ENCODE results near the gene SPAG9.
"Not testable (repeated sequence)": the region's sequence is repeated elsewhere in the genome, so short reads cannot be mapped to it uniquely, and the experiment has no call there.

The SPAG9 gene

GRCh38 chr17:50944054-50944901 is 176.4 kb downstream of the SPAG9 start:
- Histone ChIP-seq H3K9ac (ENCODE audit: low read depth in 1 of 2, low read length in 2 of 2) (peak overlapping the region; percentile 80 to 93), H3K9me3 (ENCODE audit: control insufficient read depth in 1 of 2, low read length in 2 of 2) (no peaks in the 10 kb centered on the region), H3K27me3 (ENCODE audit: control insufficient read depth in 1 of 2, insufficient read depth in 2 of 2, low read length in 2 of 2) (no peaks in the 10 kb centered on the region), H3K36me3 (ENCODE audit: control insufficient read depth in 1 of 2, insufficient read depth in 2 of 2, low read length in 2 of 2) (no peaks in the 10 kb centered on the region), H3K27ac (ENCODE audit: low read depth, low read length) (peak overlapping the region; percentile 96), H3K4me3 (ENCODE audit: low read depth in 1 of 2, low read length in 2 of 2) (peak overlapping the region; percentile 67 to 76), H3K4me1 (ENCODE audit: control insufficient read depth in 1 of 2, insufficient read depth in 2 of 2, low read length in 2 of 2) (peaks cover 55 to 60% of the 10 kb centered on the region in 2 donors)

DNA sequence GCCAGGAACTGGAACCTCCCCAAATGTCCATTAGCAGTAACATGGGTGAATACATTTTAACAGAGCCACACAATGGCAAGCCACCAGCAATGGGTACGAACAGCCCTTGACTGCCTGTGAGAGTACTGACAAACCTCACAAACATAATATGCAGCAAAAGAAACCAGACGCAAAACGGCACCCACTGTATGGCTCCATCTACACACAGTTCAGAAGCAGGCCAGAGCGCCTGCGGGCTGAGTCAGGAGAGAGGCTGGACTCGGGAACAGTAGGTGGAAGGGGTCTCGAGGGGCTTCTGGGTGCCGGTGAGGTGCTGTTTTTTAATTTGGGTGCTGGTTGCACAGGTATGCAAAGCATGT is 177.1 kb downstream of the SPAG9 start:
- Histone ChIP-seq H3K27ac (ENCODE audit: low read depth, low read length) (peak overlapping the region; percentile 96), H3K36me3 (ENCODE audit: control insufficient read depth in 1 of 2, insufficient read depth in 2 of 2, low read length in 2 of 2) (no peaks in the 10 kb centered on the region), H3K4me1 (ENCODE audit: control insufficient read depth in 1 of 2, insufficient read depth in 2 of 2, low read length in 2 of 2) (peaks cover 48 to 53% of the 10 kb centered on the region in 2 donors), H3K9ac (ENCODE audit: low read depth in 1 of 2, low read length in 2 of 2) (peak overlapping the region; percentile 80 to 93), H3K9me3 (ENCODE audit: control insufficient read depth in 1 of 2, low read length in 2 of 2) (no peaks in the 10 kb centered on the region), H3K4me3 (ENCODE audit: low read depth in 1 of 2, low read length in 2 of 2) (peak overlapping the region; percentile 67 to 76), H3K27me3 (ENCODE audit: control insufficient read depth in 1 of 2, insufficient read depth in 2 of 2, low read length in 2 of 2) (no peaks in the 10 kb centered on the region)

DNA sequence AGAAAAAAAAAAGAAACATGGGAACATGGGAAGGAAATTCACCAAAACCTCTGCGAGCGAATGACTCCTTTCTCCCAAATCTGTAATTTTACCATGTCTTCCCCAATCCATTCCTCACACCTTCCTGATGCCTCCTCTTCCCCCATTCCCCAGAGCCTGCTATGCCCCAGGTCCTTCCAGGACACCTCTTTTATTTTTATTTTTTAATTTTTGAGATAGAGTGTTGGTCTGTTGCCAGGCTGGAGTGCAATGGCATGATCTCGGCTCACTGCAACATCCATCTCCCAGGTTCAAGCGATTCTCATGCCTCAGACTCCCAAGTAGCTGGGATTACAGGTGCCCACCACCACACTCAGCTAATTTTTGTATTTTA is 179.0 kb downstream of the SPAG9 start:
- H3K9me3 ChIP-seq (ENCODE audit: control insufficient read depth in 1 of 2, low read length in 2 of 2) = not testable (repeated sequence)
- H3K4me1 ChIP-seq (ENCODE audit: control insufficient read depth in 1 of 2, insufficient read depth in 2 of 2, low read length in 2 of 2) = peaks cover 30 to 39% of the 10 kb centered on the region in 2 donors

DNA sequence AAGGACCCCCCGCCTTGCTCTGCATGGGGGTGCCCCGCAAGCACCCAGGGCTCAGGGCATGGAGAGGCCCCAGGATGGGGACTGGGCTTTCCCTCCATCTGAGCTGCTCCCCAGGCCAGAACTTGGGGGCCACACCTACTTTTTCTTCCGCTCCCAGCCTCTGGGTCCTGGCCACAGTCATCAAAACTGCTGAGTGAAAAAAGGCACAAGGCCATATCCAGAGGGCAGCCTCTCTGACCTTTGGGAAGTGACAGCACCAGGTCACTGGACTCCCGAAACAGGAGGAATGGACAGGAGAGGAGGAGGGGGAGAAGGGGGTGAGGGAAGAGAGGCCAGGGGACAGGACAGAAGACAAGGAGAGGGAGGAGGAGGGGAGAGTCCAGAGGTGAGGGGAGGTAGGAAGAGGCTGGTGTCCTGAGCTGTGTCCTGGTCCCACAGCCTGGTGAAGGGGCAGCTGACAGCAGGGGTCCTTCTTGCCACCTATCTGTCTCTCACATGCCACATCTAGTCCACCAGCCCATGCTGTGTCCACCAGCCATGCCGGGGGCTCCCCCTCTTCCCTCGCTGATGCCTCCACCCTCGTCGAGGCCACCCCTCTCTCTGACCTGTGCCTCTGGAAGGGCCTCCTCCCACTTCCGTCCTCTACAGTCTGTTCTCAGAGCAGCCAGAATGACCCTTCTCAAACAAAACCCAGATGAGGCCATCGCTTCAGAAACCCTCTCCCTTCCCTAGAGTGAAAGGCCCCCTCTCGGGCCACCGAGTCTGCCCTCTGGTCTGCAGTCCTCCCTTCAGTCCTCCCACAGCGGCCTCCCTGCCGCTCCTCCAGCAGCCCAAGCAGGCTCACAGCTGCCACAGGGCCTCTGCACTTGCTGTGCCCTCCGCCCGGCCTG is 180.6 kb downstream of the SPAG9 start:
- peaks cover 29 to 35% of the 10 kb centered on the region in 2 donors for H3K4me1 ChIP-seq (ENCODE audit: control insufficient read depth in 1 of 2, insufficient read depth in 2 of 2, low read length in 2 of 2)
- H3K4me3 ChIP-seq (ENCODE audit: low read depth in 1 of 2, low read length in 2 of 2) = no peak overlapping the region
- no peak overlapping the region for H3K9ac ChIP-seq (ENCODE audit: low read depth in 1 of 2, low read length in 2 of 2)
- no peak overlapping the region for H3K27ac ChIP-seq (ENCODE audit: low read depth, low read length)
- no peaks in the 10 kb centered on the region for H3K27me3 ChIP-seq (ENCODE audit: control insufficient read depth in 1 of 2, insufficient read depth in 2 of 2, low read length in 2 of 2)
- H3K9me3 ChIP-seq (ENCODE audit: control insufficient read depth in 1 of 2, low read length in 2 of 2) = no peaks in the 10 kb centered on the region
- H3K36me3 ChIP-seq (ENCODE audit: control insufficient read depth in 1 of 2, insufficient read depth in 2 of 2, low read length in 2 of 2) = no peaks in the 10 kb centered on the region

More for the DNA sequence above, 179.0 kb downstream of the SPAG9 start:
- H3K27me3 ChIP-seq (ENCODE audit: control insufficient read depth in 1 of 2, insufficient read depth in 2 of 2, low read length in 2 of 2); H3K27ac ChIP-seq (ENCODE audit: low read depth, low read length); H3K36me3 ChIP-seq (ENCODE audit: control insufficient read depth in 1 of 2, insufficient read depth in 2 of 2, low read length in 2 of 2); H3K9ac ChIP-seq (ENCODE audit: low read depth in 1 of 2, low read length in 2 of 2); H3K4me3 ChIP-seq (ENCODE audit: low read depth in 1 of 2, low read length in 2 of 2): not testable (repeated sequence)

DNA sequence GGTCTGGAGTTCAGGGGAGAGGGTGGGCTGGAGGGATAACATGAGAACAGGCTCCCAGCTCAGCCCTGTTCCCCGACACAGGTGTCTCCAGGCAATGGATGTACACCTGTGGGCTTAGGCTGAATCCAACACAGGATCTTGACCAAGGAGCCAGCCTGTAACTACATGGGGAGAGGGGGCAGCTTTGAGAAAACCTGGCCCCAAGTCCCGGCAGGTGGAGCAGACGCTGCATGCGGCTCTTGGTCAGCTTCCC is 181.2 kb downstream of the SPAG9 start:
- Histone ChIP-seq H3K4me3 (ENCODE audit: low read depth in 1 of 2, low read length in 2 of 2) (no peak overlapping the region), H3K9ac (ENCODE audit: low read depth in 1 of 2, low read length in 2 of 2) (no peak overlapping the region), H3K36me3 (ENCODE audit: control insufficient read depth in 1 of 2, insufficient read depth in 2 of 2, low read length in 2 of 2) (no peaks in the 10 kb centered on the region), H3K4me1 (ENCODE audit: control insufficient read depth in 1 of 2, insufficient read depth in 2 of 2, low read length in 2 of 2) (peaks cover 26 to 31% of the 10 kb centered on the region in 2 donors), H3K9me3 (ENCODE audit: control insufficient read depth in 1 of 2, low read length in 2 of 2) (no peaks in the 10 kb centered on the region), H3K27ac (ENCODE audit: low read depth, low read length) (no peak overlapping the region), H3K27me3 (ENCODE audit: control insufficient read depth in 1 of 2, insufficient read depth in 2 of 2, low read length in 2 of 2) (no peaks in the 10 kb centered on the region)

DNA sequence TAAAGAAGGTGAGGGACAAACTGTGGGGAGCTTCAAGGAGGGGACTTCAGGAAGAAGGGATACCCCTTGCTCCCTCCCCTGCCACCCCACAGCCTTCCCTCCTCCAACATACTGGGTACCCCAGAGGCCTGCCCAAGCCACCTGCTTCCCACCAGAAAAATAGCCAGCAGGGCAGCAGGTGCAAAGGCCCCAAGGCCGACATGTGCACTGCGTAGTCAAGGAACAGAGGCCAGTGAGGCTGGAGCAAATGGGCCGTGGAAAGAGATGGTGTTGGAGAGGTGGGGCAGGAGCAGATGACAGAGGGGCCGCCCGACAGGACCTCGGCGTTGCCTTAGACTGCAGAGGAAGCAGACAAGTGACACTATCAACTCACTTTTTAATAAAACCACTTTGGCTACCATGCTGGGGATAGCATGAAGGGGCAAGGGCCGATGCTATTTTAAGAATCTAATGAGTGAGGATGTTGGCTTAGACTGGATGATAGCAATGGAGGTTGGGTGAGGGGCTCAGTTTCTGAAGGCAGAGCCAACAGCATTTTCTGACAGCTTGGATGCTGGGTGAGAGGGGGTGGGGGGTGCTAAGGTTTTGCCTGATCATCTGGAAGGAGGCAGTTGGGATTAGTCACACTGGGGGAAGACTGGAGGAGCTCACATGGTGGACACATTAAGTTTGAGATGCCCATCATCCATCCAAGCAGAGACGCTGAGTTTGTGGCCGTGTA is 181.7 kb downstream of the SPAG9 start:
- no peaks in the 10 kb centered on the region for H3K27me3 ChIP-seq (ENCODE audit: control insufficient read depth in 1 of 2, insufficient read depth in 2 of 2, low read length in 2 of 2)
- no peak overlapping the region for H3K27ac ChIP-seq (ENCODE audit: low read depth, low read length)
- no peaks in the 10 kb centered on the region for H3K36me3 ChIP-seq (ENCODE audit: control insufficient read depth in 1 of 2, insufficient read depth in 2 of 2, low read length in 2 of 2)
- H3K9me3 ChIP-seq (ENCODE audit: control insufficient read depth in 1 of 2, low read length in 2 of 2) = no peaks in the 10 kb centered on the region
- no peak overlapping the region for H3K9ac ChIP-seq (ENCODE audit: low read depth in 1 of 2, low read length in 2 of 2)
- H3K4me1 ChIP-seq (ENCODE audit: control insufficient read depth in 1 of 2, insufficient read depth in 2 of 2, low read length in 2 of 2) = peaks cover 22 to 28% of the 10 kb centered on the region in 2 donors
- H3K4me3 ChIP-seq (ENCODE audit: low read depth in 1 of 2, low read length in 2 of 2) = no peak overlapping the region

DNA sequence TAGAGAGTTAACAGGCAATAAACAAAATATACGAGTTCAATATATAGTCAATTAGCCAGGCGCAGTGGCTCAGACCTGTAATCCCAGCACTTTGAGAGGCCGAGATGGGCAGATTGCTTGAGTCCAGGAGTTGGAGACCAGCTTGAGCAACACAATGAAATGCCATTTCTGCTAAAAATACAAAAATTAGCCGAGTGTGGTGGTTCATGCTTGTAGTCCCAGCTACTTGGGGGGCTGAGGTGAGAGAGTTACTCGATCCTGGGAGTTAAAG is 184.7 kb downstream of the SPAG9 start:
- no peak overlapping the region for H3K4me3 ChIP-seq (ENCODE audit: low read depth in 1 of 2, low read length in 2 of 2)
- H3K27me3 ChIP-seq (ENCODE audit: control insufficient read depth in 1 of 2, insufficient read depth in 2 of 2, low read length in 2 of 2) = no peaks in the 10 kb centered on the region
- peaks cover 8 to 11% of the 10 kb centered on the region in 2 donors for H3K4me1 ChIP-seq (ENCODE audit: control insufficient read depth in 1 of 2, insufficient read depth in 2 of 2, low read length in 2 of 2)
- H3K9ac ChIP-seq (ENCODE audit: low read depth in 1 of 2, low read length in 2 of 2) = no peak overlapping the region
- H3K9me3 ChIP-seq (ENCODE audit: control insufficient read depth in 1 of 2, low read length in 2 of 2) = no peaks in the 10 kb centered on the region
- no peaks in the 10 kb centered on the region for H3K36me3 ChIP-seq (ENCODE audit: control insufficient read depth in 1 of 2, insufficient read depth in 2 of 2, low read length in 2 of 2)
- H3K27ac ChIP-seq (ENCODE audit: low read depth, low read length) = no peak overlapping the region

GRCh38 chr17:50935221-50935995 is 185.3 kb downstream of the SPAG9 start:
- Histone ChIP-seq H3K27me3 (ENCODE audit: control insufficient read depth in 1 of 2, insufficient read depth in 2 of 2, low read length in 2 of 2) (no peaks in the 10 kb centered on the region), H3K4me1 (ENCODE audit: control insufficient read depth in 1 of 2, insufficient read depth in 2 of 2, low read length in 2 of 2) (peaks cover 11 to 16% of the 10 kb centered on the region in 2 donors), H3K9ac (ENCODE audit: low read depth in 1 of 2, low read length in 2 of 2) (no peak overlapping the region), H3K36me3 (ENCODE audit: control insufficient read depth in 1 of 2, insufficient read depth in 2 of 2, low read length in 2 of 2) (no peaks in the 10 kb centered on the region), H3K9me3 (ENCODE audit: control insufficient read depth in 1 of 2, low read length in 2 of 2) (no peaks in the 10 kb centered on the region), H3K4me3 (ENCODE audit: low read depth in 1 of 2, low read length in 2 of 2) (no peak overlapping the region), H3K27ac (ENCODE audit: low read depth, low read length) (no peak overlapping the region)

- no peaks in the 10 kb centered on the region for H3K9me3 ChIP-seq (ENCODE audit: control insufficient read depth in 1 of 2, low read length in 2 of 2)
- H3K27ac ChIP-seq (ENCODE audit: low read depth, low read length) = no peak overlapping the region
- no peaks in the 10 kb centered on the region for H3K27me3 ChIP-seq (ENCODE audit: control insufficient read depth in 1 of 2, insufficient read depth in 2 of 2, low read length in 2 of 2)
- H3K4me3 ChIP-seq (ENCODE audit: low read depth in 1 of 2, low read length in 2 of 2) = no peak overlapping the region
- peaks cover 11 to 16% of the 10 kb centered on the region in 2 donors for H3K4me1 ChIP-seq (ENCODE audit: control insufficient read depth in 1 of 2, insufficient read depth in 2 of 2, low read length in 2 of 2)
- no peak overlapping the region for H3K9ac ChIP-seq (ENCODE audit: low read depth in 1 of 2, low read length in 2 of 2)
- no peaks in the 10 kb centered on the region for H3K36me3 ChIP-seq (ENCODE audit: control insufficient read depth in 1 of 2, insufficient read depth in 2 of 2, low read length in 2 of 2)
These were observed 185.9 kb downstream of the SPAG9 start for GRCh38 chr17:50934672-50935220.

Data from duodenal mucosa (tissue), 2 donors.